ENCODE data around the gene LIN37. TPM values are rescaled to one million over a fixed set of nuclear protein-coding genes. Genes with fewer than 3 reads are reported as not detected.

Gene LIN37
- total and polyA plus RNA-seq, 2 of the 13 experiments (the other 11 are each of a cell fraction or from before 2014, with no cell fraction given) = 6.3 to 8.7 TPM

- DNase-seq (ENCODE audit: low spot score) = no peak
- Histone ChIP-seq H3K9ac (ENCODE audit: insufficient read depth, low read depth, low read length) (no peak overlapping the region), H3K4me2 (ENCODE audit: low read depth, low read length) (no peak overlapping the region), H3K79me2 (ENCODE audit: insufficient read depth, low read length) (no peaks in the 10 kb centered on the region), H3K27me3 (ENCODE audit: control insufficient read depth in 1 of 2, insufficient read depth in 2 of 2, low read length in 2 of 2) (no peaks in the 10 kb centered on the region; a peak in 1 of 5 replicates), H2AFZ (ENCODE audit: low read length) (no peak overlapping the region), H3K27ac (ENCODE audit: extremely low read length, insufficient read depth, low read length) (no peak overlapping the region), H3K36me3 (replicated peaks in 1 of 2; ENCODE audit: control insufficient read depth in 1 of 2, insufficient read depth in 2 of 2, low read length in 2 of 2) (no peaks in the 10 kb centered on the region; a peak in 1 of 5 replicates), H3K4me3 (replicated peaks in 1 of 3; ENCODE audit: insufficient read depth in 1 of 3, low read depth in 2 of 3, low read length in 3 of 3) (no peak overlapping the region), H3K4me1 (ENCODE audit: insufficient read depth, low read length) (peaks cover 44% of the 10 kb centered on the region), H3K9me3 (ENCODE audit: low read length) (no peaks in the 10 kb centered on the region), H4K20me1 (ENCODE audit: insufficient read depth, low read length) (no peaks in the 10 kb centered on the region)
- 94% methylated on average over 6 of the region's 15 CpGs for WGBS (ENCODE audit: low lambda C conversion rate)
- no peak for ATAC-seq
- intact Hi-C loops (cut with micrococcal nuclease; ENCODE audit: unreplicated experiment) (no loop called here), in situ Hi-C loops (cut with HindIII; ENCODE audit: extremely low pct_ligation_motif_present, low pct_unique_long_range_greater_than_20kb) (no loop called here)
- TF ChIP-seq PTBP1 (IDR thresholded peaks at IDR 0.05; ENCODE audit: low read depth, low read length, poor library complexity, severe bottlenecking) = no peak
- TF ChIP-seq FLYWCH1 (CRISPR knock-in tag; IDR thresholded peaks at IDR 0.05) = no peak
- TF ChIP-seq PITX1 (CRISPR knock-in tag; IDR thresholded peaks at IDR 0.05) = no peak
- TF ChIP-seq SIN3A (IDR thresholded peaks at IDR 0.05; ENCODE audit: borderline replicate concordance, low read depth, low read length) = no peak
- no peak for TF ChIP-seq PHF5A (CRISPR knock-in tag; IDR thresholded peaks at IDR 0.05; ENCODE audit: low read depth, unreplicated experiment)
- no peak for TF ChIP-seq CREM (IDR thresholded peaks at IDR 0.05)
- no peak for TF ChIP-seq CREM (CRISPR knock-in tag; IDR thresholded peaks at IDR 0.05)
- no peak for TF ChIP-seq TAF15 (IDR thresholded peaks at IDR 0.05; ENCODE audit: low read depth, low read length, poor library complexity, severe bottlenecking)
- TF ChIP-seq, protein P1, sequence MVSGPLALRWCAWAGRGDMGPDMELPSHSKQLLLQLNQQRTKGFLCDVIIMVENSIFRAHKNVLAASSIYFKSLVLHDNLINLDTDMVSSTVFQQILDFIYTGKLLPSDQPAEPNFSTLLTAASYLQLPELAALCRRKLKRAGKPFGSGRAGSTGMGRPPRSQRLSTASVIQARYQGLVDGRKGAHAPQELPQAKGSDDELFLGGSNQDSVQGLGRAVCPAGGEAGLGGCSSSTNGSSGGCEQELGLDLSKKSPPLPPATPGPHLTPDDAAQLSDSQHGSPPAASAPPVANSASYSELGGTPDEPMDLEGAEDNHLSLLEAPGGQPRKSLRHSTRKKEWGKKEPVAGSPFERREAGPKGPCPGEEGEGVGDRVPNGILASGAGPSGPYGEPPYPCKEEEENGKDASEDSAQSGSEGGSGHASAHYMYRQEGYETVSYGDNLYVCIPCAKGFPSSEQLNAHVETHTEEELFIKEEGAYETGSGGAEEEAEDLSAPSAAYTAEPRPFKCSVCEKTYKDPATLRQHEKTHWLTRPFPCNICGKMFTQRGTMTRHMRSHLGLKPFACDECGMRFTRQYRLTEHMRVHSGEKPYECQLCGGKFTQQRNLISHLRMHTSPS (CRISPR knock-in tag; IDR thresholded peaks at IDR 0.05; ENCODE audit: low read depth) = no peak
- no peak for TF ChIP-seq MLLT10 (CRISPR knock-in tag; IDR thresholded peaks at IDR 0.05)
- no peak for FAIRE-seq
- CTCF ChIA-PET (ENCODE audit: low intra/inter-chr PET ratio, low total read pairs) = no interaction called here
- POLR2A ChIA-PET = interaction anchor here (1.5 kb wide), 1 partner anchor 47 kb away, joined by 4 read pairs; no protein-coding TSS in a partner anchor
- BruUV-seq (replicated peaks) = no TSS peak
Observed at GRCh38 chr19:35787227-35787799, 38.9 kb downstream of the LIN37 start.
